Right atrium auricular region (tissue), 2 donors: ENCODE results near the gene TTYH1. TPM values are rescaled to one million over a fixed set of nuclear protein-coding genes. Genes with fewer than 3 reads are reported as not detected.
A peak's percentile ranks its signal among the peaks of the same experiment; 100 is the strongest.

Source experiments
- DNase-seq: peaks from one replicate; pipeline ENCODE4 v3.0.0-alpha.2; 2019; ENCODE audit warnings: low spot score
- H3K27ac ChIP-seq, 2 donors: fragments of 200-600 bp; sonication (generic); 1 replicate in 1 of 2; 2 replicates in 1 of 2; pipeline ENCODE4 v1.5.1; 2016 to 2019
- H3K27me3 ChIP-seq, 2 donors: fragments of 200-600 bp; sonication (generic); one replicate each; pipeline versions ENCODE4 v1.5.1 to v1.6.0; 2017 to 2019
- H3K36me3 ChIP-seq: fragments of 200-600 bp; sonication (generic); one replicate; pipeline ENCODE4 v1.5.1; 2016
- H3K4me1 ChIP-seq, 2 donors: fragments of 200-600 bp; sonication (generic); one replicate each; pipeline versions ENCODE4 v1.5.1 to v1.6.0; 2017 to 2019
- H3K4me3 ChIP-seq, 2 donors: fragments of 200-600 bp; sonication (generic); 1 replicate in 1 of 2; 2 replicates in 1 of 2; pipeline ENCODE4 v1.5.1; 2017 to 2019; ENCODE audit warnings: mild to moderate bottlenecking in 1 of 2, moderate library complexity in 1 of 2
- H3K9me3 ChIP-seq, 2 donors: fragments of 200-600 bp; sonication (generic); one replicate each; pipeline ENCODE4 v1.5.1; 2019
- CTCF ChIP-seq, 2 donors: fragments of 200-600 bp; sonication (generic); IDR thresholded peaks; one replicate each; pipeline ENCODE4 v1.5.1; 2019; ENCODE audit warnings: antibody characterized with exemption in 2 of 2
- total RNA-seq, 2 donors: library from RNA; depleted of rRNA; stranded (reverse); fragments of >200 nt; gene quantifications; one replicate each; pipeline ENCODE4 v1.1.0, GENCODE V29; 2016

TTYH1 gene
- total RNA-seq, 2 donors from 2014 or later: 1.7 to 2.7 TPM

- no peaks in the 10 kb centered on the region for H3K9me3 ChIP-seq
- H3K27ac ChIP-seq: no peak overlapping the region
- no peaks in the 10 kb centered on the region for H3K27me3 ChIP-seq
- no peak overlapping the region for H3K4me3 ChIP-seq
- peaks cover 0 to 42% of the 10 kb centered on the region in 2 donors for H3K4me1 ChIP-seq
- no peak for DNase-seq
- TF ChIP-seq CTCF (IDR thresholded peaks at IDR 0.05): no peak
- no peaks in the 10 kb centered on the region for H3K36me3 ChIP-seq
These were observed 20.3 kb downstream of the TTYH1 start for GRCh38 chr19:54435551-54436016.

GRCh38 chr19:54436031-54436523 is 20.8 kb downstream of the TTYH1 start:
- TF ChIP-seq CTCF (IDR thresholded peaks at IDR 0.05): no peak
- peaks cover 0 to 37% of the 10 kb centered on the region in 2 donors for H3K4me1 ChIP-seq
- H3K27me3 ChIP-seq: no peaks in the 10 kb centered on the region
- no peaks in the 10 kb centered on the region for H3K36me3 ChIP-seq
- H3K4me3 ChIP-seq: no peak overlapping the region
- H3K9me3 ChIP-seq: no peaks in the 10 kb centered on the region
- DNase-seq: no peak
- H3K27ac ChIP-seq: no peak overlapping the region

GRCh38 chr19:54436628-54437252 is 21.5 kb downstream of the TTYH1 start:
- TF ChIP-seq CTCF (IDR thresholded peaks at IDR 0.05): no peak
- Histone ChIP-seq H3K36me3 (no peaks in the 10 kb centered on the region), H3K27ac (no peak overlapping the region), H3K27me3 (no peaks in the 10 kb centered on the region), H3K9me3 (no peaks in the 10 kb centered on the region), H3K4me1 (peaks cover 0 to 31% of the 10 kb centered on the region in 2 donors), H3K4me3 (no peak overlapping the region)
- no peak for DNase-seq

GRCh38 chr19:54439174-54439851 is 24.0 kb downstream of the TTYH1 start:
- H3K4me3 ChIP-seq: no peak overlapping the region
- DNase-seq: no peak
- peaks cover 0 to 25% of the 10 kb centered on the region in 2 donors for H3K4me1 ChIP-seq
- no peaks in the 10 kb centered on the region for H3K36me3 ChIP-seq
- no peaks in the 10 kb centered on the region for H3K27me3 ChIP-seq
- TF ChIP-seq CTCF (IDR thresholded peaks at IDR 0.05): peak in 1 of 2 donors; percentile 52
- H3K9me3 ChIP-seq: no peaks in the 10 kb centered on the region
- H3K27ac ChIP-seq: no peak overlapping the region

- Histone ChIP-seq H3K27me3 (no peaks in the 10 kb centered on the region), H3K27ac (no peak overlapping the region), H3K4me1 (peaks cover 0 to 11% of the 10 kb centered on the region in 2 donors), H3K4me3 (no peak overlapping the region), H3K36me3 (peaks cover 9% of the 10 kb centered on the region), H3K9me3 (no peaks in the 10 kb centered on the region)
- TF ChIP-seq CTCF (IDR thresholded peaks at IDR 0.05): no peak
- DNase-seq: no peak
These were observed 25.4 kb downstream of the TTYH1 start for GRCh38 chr19:54440641-54441040.
